ENCODE results near the gene KDM1B.
A peak's percentile ranks its signal among the peaks of the same experiment; 100 is the strongest.

The KDM1B gene

DNA sequence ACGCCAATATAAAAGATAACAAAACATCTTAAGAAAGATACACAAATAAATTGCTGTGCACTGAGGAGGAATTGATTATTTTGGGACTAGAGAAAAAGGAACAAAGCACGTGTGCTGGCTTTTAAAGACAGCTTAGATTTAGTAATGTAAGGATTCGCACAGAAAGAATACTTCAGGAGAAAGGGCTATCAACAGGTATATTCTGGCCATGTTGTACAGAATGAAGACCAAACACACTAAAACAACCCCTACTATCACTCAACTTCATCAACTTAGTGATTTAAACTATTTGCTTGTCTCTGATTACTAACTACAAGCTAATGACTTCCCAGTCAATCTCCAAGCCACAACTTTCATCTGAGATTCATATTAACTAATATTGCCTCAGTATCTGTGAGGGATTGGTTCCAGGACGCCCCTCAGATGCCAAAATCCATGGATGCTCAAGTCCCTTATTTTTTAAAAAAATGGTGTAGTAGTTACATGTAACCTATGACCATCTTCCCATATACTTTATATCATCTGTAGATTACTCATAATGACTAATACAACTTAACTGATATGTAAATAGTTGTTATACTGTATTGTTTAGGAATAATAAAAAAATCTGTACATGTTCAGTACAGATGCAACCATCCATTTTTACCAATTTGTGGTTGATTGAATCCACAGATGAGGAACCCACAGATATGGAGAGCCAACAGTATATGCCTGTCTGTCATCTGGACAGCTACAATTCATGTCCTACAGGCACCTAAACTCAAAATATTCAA lies 104.6 kb downstream of the KDM1B start:
- DNase-seq (ENCODE audit: insufficient read length, low spot score): no peak
- FAIRE-seq: no peak

DNA sequence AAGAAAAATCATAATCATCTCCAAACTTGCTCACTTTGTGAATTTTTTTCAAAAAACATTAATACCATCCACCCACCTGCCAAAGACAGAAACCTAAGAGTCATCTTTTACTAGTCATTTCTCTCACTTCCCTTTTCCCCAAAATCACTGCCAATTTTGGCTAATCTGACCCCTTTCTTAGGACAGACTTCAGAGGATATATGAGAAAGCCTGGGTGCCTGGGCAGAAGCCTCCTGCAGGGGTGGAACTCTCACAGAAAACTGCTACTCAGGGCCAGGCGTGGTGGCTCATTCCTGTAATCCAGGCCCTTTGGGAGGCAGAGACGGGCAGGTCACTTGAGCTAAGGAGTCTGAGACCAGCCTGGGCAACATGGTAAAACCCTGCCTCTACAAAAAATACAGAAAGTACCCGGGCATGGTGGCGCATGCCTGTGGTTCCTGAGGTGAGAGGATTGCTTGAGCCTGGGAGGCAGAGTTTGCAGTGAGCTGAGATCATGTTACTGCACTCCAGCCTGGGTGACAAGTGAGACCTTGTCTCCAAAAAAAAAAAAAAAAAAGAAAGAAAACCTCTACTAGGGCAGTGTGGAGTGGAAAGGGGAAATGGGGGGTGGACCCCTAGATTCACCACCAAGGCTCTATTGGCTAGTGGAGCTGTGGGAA lies 105.4 kb downstream of the KDM1B start:
- FAIRE-seq: peak; percentile 47
- no peak for DNase-seq (ENCODE audit: insufficient read length, low spot score)

DNA sequence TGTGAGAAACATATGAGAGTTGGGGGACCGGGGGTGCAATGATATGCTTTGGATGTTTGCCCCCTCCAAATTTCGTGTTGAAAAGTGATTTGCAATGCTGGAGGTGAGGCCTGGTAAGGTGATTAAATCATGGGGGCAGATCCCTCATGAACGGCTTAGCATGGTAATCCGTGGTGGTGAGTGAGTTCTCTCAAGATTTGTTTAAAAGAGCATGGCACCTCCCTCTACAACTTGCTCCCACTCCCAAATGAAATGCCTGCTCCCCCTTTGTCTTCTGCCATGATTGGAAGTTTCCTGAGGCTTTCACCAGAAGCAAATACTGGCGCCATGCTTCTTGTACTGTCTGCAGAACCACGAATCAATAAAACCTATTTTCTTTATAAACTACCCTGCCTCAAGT lies 106.7 kb downstream of the KDM1B start:
- DNase-seq (ENCODE audit: insufficient read length, low spot score) (no peak), FAIRE-seq (no peak)

DNA sequence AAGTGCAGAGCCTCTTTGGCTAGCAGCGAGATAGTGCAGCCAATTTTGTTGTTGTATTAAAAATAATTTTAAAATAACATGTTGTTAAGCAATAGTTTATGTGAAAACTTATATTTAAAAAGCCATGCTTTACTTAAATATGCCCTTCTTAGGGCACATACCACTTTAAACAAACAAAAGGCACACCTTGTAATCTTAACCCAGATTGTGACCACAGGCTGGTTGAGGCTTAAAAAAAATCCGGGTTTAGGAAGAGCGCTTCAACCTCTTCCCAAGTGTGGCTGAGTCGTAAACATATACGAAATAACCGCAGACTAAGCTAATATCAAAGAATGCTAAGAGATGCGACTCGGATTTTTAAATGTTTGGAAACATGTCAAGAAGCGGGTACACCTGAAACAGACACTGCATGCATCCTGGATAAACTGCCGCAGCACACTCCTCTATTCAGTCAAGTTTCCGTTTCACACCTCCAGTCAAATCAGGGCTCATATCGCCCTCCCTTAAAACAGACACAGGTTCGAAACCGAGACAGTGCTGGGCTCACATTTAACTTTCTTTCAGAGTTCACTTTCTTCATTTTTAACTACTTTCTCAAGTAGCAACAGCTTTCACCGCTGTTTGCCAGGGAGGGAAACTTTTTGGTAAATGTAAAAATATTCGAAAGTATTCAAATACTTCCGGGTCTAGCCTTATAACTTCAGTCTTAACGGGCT lies 107.6 kb downstream of the KDM1B start:
- peak; percentile 94 for FAIRE-seq
- DNase-seq (ENCODE audit: insufficient read length, low spot score): peak; percentile 69

DNA sequence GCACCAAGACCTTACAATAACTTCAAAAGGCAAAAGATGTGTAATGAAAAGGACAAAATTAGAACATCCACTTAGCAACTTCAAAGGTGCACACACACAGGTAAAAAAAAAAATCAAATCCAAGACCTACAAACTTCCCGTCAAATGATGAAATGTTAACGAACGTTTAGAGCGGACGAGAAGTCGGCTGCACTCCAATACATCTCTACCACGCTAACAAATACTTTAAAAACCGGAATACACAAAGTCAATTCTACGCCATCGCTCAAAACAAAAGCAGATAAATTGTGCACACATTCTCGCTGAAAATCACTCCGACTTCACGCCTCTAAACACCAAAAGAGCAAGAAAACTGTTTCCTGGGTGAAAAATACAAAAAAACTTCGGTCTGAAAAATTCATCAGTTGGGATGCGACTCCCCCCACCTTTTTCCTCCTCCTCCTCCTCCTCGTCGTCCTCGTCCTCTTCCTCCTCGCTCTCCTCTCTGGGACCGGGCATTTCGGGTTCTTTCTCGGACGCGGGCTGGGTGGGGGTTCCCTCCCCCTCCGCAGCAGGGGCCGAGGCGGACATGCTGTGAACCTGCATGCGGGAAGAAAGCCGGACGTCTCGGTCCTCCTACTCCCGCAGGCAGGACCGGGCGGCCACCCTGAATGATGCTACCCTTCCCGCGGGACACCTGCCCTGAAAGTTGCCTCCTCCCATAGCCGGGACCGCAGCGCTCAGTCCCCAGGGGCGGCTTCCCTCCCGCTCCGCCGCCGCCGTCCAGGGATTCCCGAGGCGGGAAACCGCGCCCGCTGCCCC lies 108.4 kb downstream of the KDM1B start:
- no peak for FAIRE-seq

DNA sequence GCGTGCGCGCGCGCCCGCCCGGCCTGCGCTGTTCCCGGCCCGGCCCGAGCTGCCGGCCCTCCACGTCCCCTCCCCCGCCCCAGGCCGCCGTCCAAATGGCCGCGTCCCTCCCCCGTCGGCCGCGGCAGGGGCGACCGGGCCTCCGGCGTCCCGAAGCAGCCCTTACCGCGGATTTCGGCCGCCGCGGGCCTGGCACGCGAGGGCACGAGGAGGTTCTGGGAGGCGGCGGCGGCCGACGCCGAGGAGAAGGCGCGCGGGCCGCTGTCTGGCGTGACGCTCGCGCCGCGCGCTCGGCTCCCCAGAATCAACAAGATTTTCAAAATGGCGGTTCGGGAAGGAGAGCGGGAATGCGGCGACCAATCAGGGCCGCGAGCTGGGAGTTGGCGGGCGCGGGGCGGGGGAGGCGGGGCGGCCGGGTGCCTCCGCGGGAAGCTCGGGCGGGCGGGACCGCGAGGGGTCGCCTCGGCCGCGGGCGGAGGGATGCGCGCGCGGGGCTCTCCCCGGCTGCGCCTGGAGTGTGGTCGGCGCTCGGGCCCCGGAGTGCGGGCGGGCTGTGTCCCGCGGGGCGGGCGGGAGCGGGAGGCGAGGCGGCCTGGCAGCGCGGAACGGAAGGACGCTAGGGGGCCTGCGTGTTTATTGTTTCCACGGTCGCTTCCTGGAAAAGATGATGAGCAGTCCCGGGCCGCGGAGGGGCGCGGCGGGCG lies 109.1 kb downstream of the KDM1B start, which contains the start of gene DEK:
Gene DEK, minus strand, starts transcription at position 312 of the 704 bp plus-strand sequence. CDS start 543 bp downstream, outside the sequence.
- peak; percentile 55 for DNase-seq (ENCODE audit: insufficient read length, low spot score)
- FAIRE-seq: no peak

More for the DNA sequence above, 108.4 kb downstream of the KDM1B start:
- DNase-seq (ENCODE audit: insufficient read length, low spot score): no peak

DNA sequence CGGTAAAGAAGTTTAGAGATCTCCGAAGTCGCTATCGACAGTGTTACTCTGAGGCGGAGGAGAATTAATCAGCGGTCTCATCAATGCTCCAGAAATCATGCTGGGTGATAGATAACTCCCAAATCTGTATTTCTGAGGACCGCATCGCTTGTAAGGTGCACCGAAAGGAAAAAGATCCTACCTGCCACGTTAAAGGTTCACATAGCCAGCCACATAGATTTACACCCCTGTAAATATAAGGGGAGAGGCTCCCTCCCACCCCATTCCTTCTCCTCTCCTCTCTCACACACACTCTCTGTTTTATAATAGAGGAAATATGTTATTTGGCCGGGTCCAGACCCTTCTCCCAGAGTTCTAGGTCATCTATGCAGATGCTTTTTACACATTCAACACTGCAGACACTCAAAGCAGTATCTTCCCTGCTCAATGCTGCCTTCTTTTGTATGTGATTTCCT lies 109.7 kb downstream of the KDM1B start:
- no peak for DNase-seq (ENCODE audit: insufficient read length, low spot score)
- no peak for FAIRE-seq

DNA sequence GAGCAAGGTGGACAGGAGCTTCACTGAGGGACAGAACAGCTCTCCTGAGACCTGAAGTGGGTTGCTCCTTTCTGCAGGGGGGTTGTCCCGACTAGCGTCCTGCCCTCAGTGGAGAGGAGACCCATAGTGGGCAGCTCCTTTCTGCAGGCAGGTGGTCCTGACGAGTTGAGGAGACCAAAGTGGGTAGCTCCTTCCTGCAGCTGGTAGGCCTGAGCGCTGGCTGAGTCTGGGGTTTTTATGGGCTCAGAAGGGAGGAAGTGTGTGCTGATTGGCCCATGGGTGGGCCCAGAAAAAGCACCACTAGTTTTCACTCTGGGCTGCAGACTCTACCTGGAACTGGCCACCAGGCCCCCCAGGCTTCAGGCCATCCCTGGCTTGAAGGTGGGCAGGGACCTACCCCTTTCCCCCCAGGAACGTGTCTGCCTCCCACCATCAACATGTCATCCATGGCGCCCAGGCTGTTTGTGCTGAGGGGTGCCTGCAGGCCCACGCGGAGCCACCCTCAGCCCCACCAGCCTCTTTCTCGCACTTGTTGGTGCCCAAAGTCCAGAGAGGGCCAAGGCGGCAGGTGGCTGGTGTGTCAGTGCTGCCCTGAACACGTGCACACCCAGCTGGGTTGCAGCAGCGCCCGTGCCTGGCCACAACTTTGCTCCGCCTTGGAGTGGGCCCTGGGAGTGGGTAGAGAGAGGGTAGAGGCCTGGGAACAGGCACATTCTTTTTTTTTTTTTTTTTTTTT lies 110.7 kb downstream of the KDM1B start:
- DNase-seq (ENCODE audit: insufficient read length, low spot score) (no peak), FAIRE-seq (no peak)

DNA sequence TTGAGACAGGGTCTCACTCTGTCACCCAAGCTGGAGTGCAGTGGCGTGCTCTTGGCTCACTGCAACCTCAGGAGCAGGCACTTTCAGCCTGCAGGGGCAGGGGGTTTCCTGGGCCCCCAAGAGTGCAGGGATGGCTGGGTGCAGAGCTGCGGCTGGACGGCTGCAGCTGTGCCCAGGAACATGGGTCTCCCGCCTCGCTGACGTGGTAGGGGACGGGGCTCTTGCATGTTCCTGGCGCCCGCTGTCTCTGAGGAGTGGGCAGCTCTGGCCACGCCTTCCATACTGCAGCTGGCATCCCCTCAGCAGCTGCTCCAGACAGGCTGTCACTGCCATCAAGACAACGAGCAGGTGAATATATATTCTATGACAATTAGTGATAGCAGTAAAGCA lies 111.3 kb downstream of the KDM1B start:
- DNase-seq (ENCODE audit: insufficient read length, low spot score): no peak
- no peak for FAIRE-seq

DNA sequence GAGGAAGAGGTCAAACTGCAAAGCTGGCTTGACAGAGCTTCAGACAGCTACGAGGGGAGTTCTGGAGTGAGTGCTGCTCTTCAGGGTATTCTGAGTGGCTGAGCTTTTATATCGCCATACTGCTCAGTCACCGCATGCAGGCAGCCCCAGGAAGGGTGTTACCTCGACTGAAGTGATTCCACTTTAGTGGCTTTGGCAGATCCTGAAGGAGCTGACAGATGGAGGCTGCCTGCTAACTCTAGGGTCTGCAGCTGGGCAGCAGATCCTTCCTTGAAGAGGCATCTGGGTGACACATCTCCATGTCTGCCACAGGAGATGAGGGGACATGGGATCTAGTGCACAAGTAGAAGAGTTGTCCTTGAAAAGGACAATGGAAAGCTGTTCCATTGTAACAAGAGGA lies 112.8 kb downstream of the KDM1B start:
- FAIRE-seq (no peak), DNase-seq (ENCODE audit: insufficient read length, low spot score) (no peak)

DNA sequence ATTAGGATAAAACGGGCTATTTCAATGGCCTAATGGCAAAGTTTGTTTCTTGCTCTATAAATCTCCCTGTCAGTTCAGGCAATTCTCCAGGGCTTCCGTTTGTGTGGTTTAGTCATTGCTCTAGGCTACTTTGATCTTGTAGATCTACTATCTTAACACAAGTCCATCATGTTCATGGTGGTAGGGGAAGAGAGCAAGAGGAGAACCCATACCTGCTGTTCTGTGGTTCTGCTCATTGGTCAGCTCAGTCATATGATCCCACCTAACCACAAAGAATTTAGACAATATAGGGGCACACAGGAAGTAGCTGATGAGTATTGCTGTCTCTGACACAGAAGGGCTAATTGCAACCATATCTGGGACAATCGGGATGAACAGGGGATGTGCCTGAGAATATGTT lies 114.0 kb downstream of the KDM1B start:
- DNase-seq (ENCODE audit: insufficient read length, low spot score): no peak
- no peak for FAIRE-seq

DNA sequence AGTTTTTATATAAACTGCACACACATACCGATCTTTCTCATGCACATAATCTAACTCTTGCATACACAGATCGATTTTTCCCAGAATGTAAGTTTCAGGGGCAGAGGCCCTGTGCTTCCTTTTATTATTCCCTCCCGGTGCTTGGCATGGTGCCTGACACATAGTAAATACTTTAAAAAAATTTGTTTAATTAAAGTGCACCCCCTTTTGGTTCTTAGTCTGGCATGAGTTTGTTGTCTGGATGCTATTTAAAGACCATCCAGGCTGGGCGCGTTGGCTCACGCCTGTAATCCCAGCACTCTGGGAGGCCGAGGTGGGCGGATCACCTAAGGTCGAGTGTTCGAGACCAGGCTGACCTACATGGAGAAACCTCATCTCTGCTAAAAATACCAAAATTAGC lies 114.5 kb downstream of the KDM1B start:
- no peak for DNase-seq (ENCODE audit: insufficient read length, low spot score)
- FAIRE-seq: no peak

DNA sequence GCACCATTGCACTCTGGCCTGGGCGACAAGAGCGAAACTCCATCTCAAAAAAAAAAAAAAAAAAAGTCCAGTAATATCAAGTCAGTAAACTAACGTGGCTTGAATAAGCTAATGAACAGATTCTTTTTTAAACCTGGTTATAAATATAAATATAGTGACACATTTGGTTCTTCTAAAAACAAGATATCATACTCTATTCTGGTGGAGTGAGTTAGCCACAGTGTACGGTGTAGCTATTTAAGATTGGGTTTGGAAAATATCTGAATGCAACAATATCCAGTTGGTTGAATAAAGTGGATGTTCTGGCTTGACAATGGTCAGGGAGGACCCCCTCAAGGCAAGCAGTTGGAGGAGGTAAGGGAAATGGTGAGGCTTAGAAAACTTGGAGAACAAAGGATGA lies 115.0 kb downstream of the KDM1B start:
- DNase-seq (ENCODE audit: insufficient read length, low spot score) (no peak), FAIRE-seq (no peak)
